GM19438 (cell line): Measurements from ENCODE around the gene ST8SIA4.

Source experiments
- ATAC-seq: cut with Tn5 transposase; IDR thresholded peaks from one replicate; pipeline ENCODE4 v1.9.1; 2021; ENCODE audit warnings: low read depth; ENCODE audit not compliant: unreplicated experiment

ST8SIA4 gene

DNA sequence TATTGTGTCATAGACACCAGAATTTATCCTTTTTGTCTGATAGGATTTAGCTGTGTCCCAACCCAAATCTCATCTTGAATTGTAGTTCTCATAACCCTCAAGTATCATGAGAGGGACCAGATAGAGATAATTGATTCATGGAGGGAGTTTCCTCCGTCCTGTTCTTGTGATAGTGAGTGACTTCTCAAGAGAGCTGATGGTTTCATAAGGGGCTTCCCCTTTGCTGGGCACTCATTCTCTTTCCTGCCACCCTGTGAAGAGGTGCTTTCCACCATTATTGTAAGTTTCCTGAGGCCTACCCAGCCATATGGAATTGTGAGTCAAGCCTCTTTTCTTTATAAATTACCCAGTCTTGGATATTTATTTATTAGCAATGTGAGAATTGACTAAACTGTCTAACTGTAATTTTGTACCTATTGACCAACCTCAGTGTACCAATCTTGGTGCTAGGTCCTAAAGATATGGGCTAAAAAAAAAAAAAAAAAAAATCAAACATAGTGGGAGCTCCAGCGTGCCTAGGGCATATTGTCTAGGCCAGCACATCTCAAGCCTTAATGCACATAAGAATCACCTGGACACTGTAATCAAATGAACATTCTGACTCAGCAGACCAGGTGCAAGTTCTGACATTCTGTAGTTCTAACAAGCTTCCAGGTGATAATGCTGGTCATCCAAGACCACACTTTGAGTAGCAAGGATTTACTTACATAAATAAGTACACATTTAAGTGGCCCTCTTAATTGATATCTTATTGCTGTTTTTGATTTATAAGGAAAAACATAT, 30.5 kb downstream of the ST8SIA4 start:
- ATAC-seq = no peak

DNA sequence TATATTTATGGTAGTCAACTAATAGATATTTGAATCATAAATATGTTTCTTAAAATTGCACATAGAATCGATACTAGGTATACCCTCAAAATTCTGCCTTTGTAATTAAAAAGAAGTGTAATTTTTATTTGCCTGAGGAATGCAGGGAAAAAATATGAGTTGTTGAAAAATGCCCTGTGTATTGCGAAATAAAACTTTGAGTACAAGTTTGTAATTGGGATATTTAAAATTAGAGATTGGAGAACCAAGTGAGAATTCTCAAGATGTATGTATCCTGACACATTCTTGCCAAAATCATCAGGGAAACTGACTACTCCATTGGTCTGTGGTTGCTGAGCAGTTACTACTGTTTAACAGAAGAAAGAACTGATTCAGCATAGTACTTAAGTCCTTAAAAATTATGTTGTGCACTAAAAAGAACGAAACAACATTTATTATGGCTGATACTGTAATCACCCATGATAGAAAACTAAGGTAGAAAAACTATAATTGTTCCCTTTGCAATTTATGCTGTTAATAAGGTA, 36.0 kb downstream of the ST8SIA4 start:
- ATAC-seq = no peak

- no peak for ATAC-seq
Measured at GRCh38 chr5:100864931-100865330, 38.2 kb downstream of the ST8SIA4 start.

GRCh38 chr5:100863739-100864138, 39.3 kb downstream of the ST8SIA4 start:
- ATAC-seq = no peak

DNA sequence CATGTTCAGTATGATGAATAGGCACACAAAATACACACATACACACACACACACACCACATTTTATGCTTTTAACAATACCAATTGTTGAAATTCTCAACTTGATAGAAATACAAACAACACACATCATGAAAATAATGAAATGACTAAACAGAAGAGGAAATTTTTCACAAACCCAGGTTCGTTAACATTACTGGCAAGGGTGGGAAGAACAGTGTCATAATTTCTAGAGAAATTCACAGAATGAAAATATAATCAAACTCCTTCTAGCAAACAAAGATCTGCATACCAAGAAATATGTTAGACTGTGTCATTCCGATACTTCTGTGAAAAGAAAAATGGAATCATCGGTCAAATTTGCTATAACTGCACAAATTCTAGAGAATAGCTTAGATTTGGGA, 41.9 kb downstream of the ST8SIA4 start:
- ATAC-seq = no peak

GRCh38 chr5:100860407-100860806, 42.7 kb downstream of the ST8SIA4 start:
- peak; percentile 66 for ATAC-seq

DNA sequence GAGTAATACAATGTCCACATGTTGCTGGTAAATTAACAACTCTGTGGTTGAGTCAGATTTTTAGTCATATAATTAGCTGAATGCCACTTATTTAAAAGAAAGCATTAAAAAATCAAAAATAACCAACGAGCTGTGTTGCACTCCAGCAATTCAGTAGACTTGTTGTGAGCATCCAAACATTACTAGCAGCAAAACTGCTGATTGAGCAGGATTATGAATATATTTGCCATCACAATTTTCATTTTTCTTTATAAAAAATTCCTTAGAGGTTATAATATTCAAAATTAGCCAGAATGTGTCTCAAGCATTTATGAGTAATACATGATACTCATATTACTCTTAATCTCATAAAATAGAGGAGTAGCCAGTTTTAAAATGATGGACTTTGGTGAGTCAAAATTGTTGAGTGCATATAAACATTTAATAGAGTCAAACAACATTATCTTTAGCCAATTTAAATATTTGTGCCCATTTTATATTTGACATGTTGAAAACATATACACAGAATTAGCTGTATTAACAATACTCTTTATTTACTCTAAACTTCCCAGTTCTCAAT, 44.0 kb downstream of the ST8SIA4 start:
- no peak for ATAC-seq

DNA sequence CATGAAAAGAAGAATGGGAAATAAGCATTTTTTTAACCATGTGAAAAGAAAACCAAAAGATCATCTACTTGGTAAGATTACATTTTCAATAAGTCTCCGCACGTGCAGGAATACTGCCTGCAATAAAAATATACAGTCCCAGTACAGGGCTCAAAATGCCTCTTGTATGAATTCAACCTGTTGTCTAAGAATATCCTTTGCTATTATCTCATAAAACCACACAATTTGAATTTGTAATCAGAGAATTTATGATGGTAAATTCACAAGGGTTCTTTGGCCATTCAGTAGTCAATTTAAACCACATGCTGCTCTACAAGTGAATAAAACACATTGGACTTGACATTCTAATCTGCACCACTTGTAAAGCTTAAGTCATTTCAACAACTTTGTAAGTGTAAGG, 46.6 kb downstream of the ST8SIA4 start:
- ATAC-seq = no peak

GRCh38 chr5:100855937-100856430, 47.1 kb downstream of the ST8SIA4 start:
- no peak for ATAC-seq

DNA sequence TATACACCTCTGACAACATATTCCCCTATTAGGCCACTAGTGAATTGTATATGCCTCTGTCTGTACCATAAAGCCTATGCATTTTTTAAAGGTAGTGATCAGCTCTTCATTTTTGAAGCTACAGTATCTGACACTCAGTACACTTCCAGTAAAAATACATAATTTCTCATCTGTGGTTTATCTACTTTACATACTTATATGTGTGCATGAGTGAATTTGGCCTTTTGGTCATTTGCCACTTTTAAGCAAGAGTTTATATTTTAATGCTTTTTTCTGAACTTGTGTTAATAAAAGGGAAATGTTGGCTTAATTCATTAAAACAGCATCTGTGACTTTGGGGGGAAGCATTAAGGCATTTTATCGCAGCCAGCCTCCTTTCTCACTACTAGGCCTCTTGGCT, 47.8 kb downstream of the ST8SIA4 start:
- ATAC-seq = no peak

GRCh38 chr5:100854591-100854990, 48.5 kb downstream of the ST8SIA4 start:
- no peak for ATAC-seq

DNA sequence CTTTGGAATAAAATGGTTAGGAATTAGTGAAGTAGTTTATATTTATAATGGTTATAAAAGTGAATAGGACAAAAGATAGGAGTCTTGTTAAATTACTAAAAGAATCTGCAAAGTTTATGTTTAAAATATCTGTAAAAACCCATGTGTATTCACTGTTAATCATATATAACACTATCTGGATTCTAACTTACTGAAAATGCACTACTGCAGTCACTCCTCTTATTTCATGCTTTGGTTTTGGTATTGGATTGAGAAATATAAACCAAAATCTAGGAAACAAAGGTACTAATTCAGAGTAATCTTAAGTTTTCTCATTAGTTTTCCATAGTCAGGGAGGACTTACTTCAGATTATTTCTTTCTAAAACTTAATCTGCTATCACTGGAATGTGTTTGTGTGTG, 49.5 kb downstream of the ST8SIA4 start:
- no peak for ATAC-seq

- peak; percentile 87 for ATAC-seq
Measured at GRCh38 chr5:100852988-100853449, 50.1 kb downstream of the ST8SIA4 start.

DNA sequence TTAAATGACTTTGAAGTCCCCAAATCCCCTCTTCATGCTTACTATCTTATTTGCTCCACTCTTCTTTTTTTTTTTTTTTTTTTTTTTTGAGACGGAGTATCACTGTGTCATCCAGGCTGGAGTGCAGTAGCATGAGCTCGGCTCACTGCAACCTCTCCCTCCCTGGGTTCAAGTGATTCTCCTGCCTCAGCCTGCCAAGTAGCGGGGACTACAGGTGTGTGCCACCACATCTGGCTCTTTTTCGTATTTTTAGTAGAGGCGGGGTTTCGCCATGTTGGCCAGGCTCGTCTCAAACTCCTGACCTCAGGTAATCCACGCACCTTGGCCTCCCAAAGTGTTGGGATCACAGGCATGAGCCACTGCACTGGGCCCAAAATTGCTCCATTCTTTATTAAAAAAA, 51.0 kb downstream of the ST8SIA4 start:
- ATAC-seq = no peak

GRCh38 chr5:100846772-100847171, 56.3 kb downstream of the ST8SIA4 start:
- no peak for ATAC-seq

- ATAC-seq = no peak
Measured at GRCh38 chr5:100842080-100842479, 61.0 kb downstream of the ST8SIA4 start.

- peak; percentile 48 for ATAC-seq
Measured at GRCh38 chr5:100841358-100842076, 61.6 kb downstream of the ST8SIA4 start.

DNA sequence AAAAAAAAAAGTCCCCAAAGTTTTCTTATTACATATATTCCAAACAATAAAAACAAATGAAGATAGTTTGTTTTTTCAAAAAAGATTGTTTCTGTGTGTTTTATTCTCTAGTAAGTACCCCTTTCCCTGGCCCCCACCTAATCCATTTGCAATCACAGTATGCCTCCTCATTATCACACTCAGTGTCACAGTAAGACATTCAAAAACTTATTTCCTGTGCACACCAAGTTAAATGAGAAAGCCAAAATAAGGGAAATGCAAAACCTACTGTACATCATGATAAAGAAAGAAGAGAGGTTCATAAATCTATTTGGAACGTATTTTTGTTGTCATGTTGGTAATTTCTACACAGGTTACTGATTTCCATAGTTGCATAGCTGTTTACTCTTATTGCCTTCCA, 62.3 kb downstream of the ST8SIA4 start:
- peak; percentile 37 for ATAC-seq

DNA sequence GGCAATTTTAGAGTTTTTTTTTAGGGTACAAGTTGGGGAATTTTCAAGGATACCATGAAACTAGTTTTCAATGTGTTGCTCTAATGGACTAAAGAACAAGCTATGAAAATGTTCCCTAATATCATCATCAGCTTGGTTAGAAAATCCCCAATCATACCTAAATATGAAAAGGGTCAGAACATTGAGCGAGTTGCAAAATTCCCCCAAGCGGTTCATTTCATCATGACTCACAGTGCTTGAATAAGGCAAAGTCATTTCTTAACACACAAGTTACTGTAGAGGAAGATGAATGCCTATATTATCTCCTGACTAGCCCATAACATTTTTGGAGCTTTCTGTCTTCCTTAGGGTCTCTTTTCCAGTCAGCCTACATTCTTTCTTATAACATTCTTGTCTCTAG, 62.7 kb downstream of the ST8SIA4 start:
- peak; percentile 62 for ATAC-seq

DNA sequence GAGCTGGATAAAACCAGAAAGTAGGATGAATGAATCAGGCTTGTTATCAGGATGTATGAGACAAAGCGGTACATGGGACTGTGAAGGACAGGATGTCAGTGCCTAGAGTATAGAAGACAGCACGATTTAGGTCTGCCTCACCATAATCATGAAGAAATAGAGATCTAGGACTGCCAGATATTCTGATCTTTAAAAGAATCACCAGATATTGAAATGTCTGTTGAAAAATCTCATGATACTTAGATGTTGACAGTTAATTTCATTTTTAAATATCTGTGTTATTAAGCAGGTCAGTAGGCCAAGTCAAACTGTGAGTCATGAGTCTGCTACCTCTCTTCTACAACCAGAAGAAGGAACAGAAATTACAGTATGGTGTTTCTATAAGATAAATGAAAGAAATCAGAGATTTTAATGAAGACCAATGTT, 65.0 kb downstream of the ST8SIA4 start:
- no peak for ATAC-seq

DNA sequence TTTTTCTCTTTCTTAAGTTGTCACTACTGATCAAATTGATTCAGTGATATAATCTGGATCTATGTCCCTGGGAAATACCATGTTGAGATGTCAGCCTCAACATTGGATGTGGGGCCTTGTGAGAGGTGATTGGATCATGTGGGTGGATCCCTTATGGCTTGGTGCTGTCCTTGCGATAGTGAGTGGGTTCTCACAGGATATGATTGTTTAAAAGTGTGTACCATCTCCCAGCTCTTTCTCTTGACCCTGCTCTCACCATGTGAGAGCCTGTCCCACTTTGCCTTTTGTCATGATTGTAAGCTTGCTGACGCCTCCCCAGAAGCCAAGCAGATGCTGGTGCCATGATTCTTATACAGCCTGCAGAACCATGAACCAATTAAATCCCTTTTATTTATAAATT, 68.6 kb downstream of the ST8SIA4 start:
- ATAC-seq = no peak
